SK-N-MC (cell line): Measurements from ENCODE around the gene ESYT3.
A peak's percentile ranks its signal among the peaks of the same experiment; 100 is the strongest.
"Not testable (repeated sequence)": the region's sequence is repeated elsewhere in the genome, so short reads cannot be mapped to it uniquely, and the experiment has no call there.

Experiments used
- DNase-seq: peaks from one replicate; pipeline ENCODE4 v3.0.0-alpha.2; 2011; ENCODE audit warnings: low read depth, low spot score
- H3K27ac ChIP-seq: fragments of 200-600 bp; sonication (generic); 2 replicates; pipeline ENCODE4 v1.5.1; 2016; ENCODE audit warnings: mixed run types
- H3K36me3 ChIP-seq: fragments of 200-600 bp; sonication (generic); 2 replicates; pipeline ENCODE4 v1.6.1; 2017; ENCODE audit warnings: antibody characterized with exemption, low read length, mixed read lengths; ENCODE audit not compliant: insufficient read depth
- H3K4me3 ChIP-seq: fragments of 200-600 bp; sonication (generic); 2 replicates; pipeline ENCODE4 v1.5.1; 2016
- H3K9ac ChIP-seq: fragments of 200-600 bp; sonication (generic); 2 replicates; pipeline ENCODE4 v1.8.0; 2017; ENCODE audit warnings: mixed run types, mixed read lengths; ENCODE audit not compliant: insufficient read length
- H3K9me3 ChIP-seq: fragments of 200-600 bp; sonication (generic); 2 replicates; pipeline ENCODE4 v1.6.1; 2017; ENCODE audit warnings: low read depth, mild to moderate bottlenecking, antibody characterized with exemption, low read length, moderate library complexity, mixed read lengths
- EZH2 ChIP-seq: fragments of 200-600 bp; sonication (generic); IDR thresholded peaks from one replicate; pipeline ENCODE4 v1.6.1; 2017; ENCODE audit warnings: antibody characterized with exemption
- FOXP2 ChIP-seq: optimal IDR thresholded peaks from 2 replicates; pipeline ENCODE3; 2011; ENCODE audit warnings: mild to moderate bottlenecking, moderate library complexity; ENCODE audit not compliant: insufficient read depth; ENCODE audit errors: extremely low read length, control extremely low read depth
- POLR2AphosphoS5 ChIP-seq: IDR thresholded peaks from 2 replicates; pipeline ENCODE4 v1.6.1; 2012; ENCODE audit warnings: mild to moderate bottlenecking, low read depth, low read length, borderline replicate concordance

ESYT3 gene

GRCh38 chr3:138477801-138478200, 43.4 kb downstream of the ESYT3 start:
- H3K4me3 ChIP-seq = no peak overlapping the region
- DNase-seq = no peak
- TF ChIP-seq FOXP2 (no peak), POLR2AphosphoS5 (no peak), EZH2 (no peak)

GRCh38 chr3:138479438-138479863, 45.0 kb downstream of the ESYT3 start:
- Histone ChIP-seq H3K9me3 (no peaks in the 10 kb centered on the region), H3K9ac (no peak overlapping the region), H3K36me3 (no peaks in the 10 kb centered on the region), H3K27ac (no peak overlapping the region), H3K4me3 (no peak overlapping the region)
- peak; percentile 8 for DNase-seq
- TF ChIP-seq POLR2AphosphoS5 (no peak), EZH2 (no peak), FOXP2 (no peak)

More at GRCh38 chr3:138477801-138478200, 43.4 kb downstream of the ESYT3 start:
- Histone ChIP-seq H3K9ac (no peak overlapping the region), H3K9me3 (no peaks in the 10 kb centered on the region), H3K27ac (no peak overlapping the region), H3K36me3 (no peaks in the 10 kb centered on the region)

- H3K4me3 ChIP-seq, H3K27ac ChIP-seq, DNase-seq, H3K36me3 ChIP-seq, H3K9me3 ChIP-seq, H3K9ac ChIP-seq: not testable (repeated sequence)
These were observed 50.3 kb downstream of the ESYT3 start for GRCh38 chr3:138484672-138485071.

GRCh38 chr3:138486580-138486979, 52.2 kb downstream of the ESYT3 start:
- H3K27ac ChIP-seq, DNase-seq, H3K9me3 ChIP-seq, H3K9ac ChIP-seq, H3K36me3 ChIP-seq, H3K4me3 ChIP-seq: not testable (repeated sequence)

- Histone ChIP-seq H3K36me3 (no peaks in the 10 kb centered on the region), H3K27ac (no peak overlapping the region), H3K9me3 (peaks cover 6% of the 10 kb centered on the region; the same call in 1 of the 2 replicates), H3K4me3 (no peak overlapping the region), H3K9ac (no peak overlapping the region)
- TF ChIP-seq EZH2 (no peak), FOXP2 (no peak), POLR2AphosphoS5 (no peak)
- DNase-seq = no peak
These were observed 57.6 kb downstream of the ESYT3 start for GRCh38 chr3:138491971-138492370.

GRCh38 chr3:138492980-138493675, 58.7 kb downstream of the ESYT3 start:
- H3K36me3 ChIP-seq = no peaks in the 10 kb centered on the region
- no peak overlapping the region for H3K9ac ChIP-seq
- no peak overlapping the region for H3K4me3 ChIP-seq
- TF ChIP-seq EZH2 = no peak
- H3K27ac ChIP-seq = no peak overlapping the region
- DNase-seq = no peak
- H3K9me3 ChIP-seq = no peaks in the 10 kb centered on the region

GRCh38 chr3:138493804-138494606, 59.6 kb downstream of the ESYT3 start:
- TF ChIP-seq POLR2AphosphoS5 (no peak), EZH2 (no peak), FOXP2 (no peak)
- no peak overlapping the region for H3K27ac ChIP-seq

GRCh38 chr3:138494607-138494929, 60.2 kb downstream of the ESYT3 start:
- Histone ChIP-seq H3K9me3 (no peaks in the 10 kb centered on the region), H3K27ac (no peak overlapping the region), H3K4me3 (no peak overlapping the region), H3K9ac (no peak overlapping the region), H3K36me3 (no peaks in the 10 kb centered on the region)
- no peak for DNase-seq
- TF ChIP-seq EZH2 = no peak
- no peak for TF ChIP-seq POLR2AphosphoS5
- no peak for TF ChIP-seq FOXP2

More at GRCh38 chr3:138493804-138494606, 59.6 kb downstream of the ESYT3 start:
- H3K9ac ChIP-seq = no peak overlapping the region
- H3K36me3 ChIP-seq = no peaks in the 10 kb centered on the region
- no peaks in the 10 kb centered on the region for H3K9me3 ChIP-seq
- no peak for DNase-seq
- H3K4me3 ChIP-seq = no peak overlapping the region

GRCh38 chr3:138495638-138496037, 61.2 kb downstream of the ESYT3 start:
- not testable (repeated sequence) for H3K36me3 ChIP-seq, H3K9me3 ChIP-seq, H3K9ac ChIP-seq, H3K4me3 ChIP-seq, H3K27ac ChIP-seq, DNase-seq

GRCh38 chr3:138496436-138496835, 62.0 kb downstream of the ESYT3 start:
- no peak for DNase-seq
- H3K36me3 ChIP-seq = no peaks in the 10 kb centered on the region

More at GRCh38 chr3:138496436-138496835, 62.0 kb downstream of the ESYT3 start:
- no peak overlapping the region for H3K27ac ChIP-seq
- H3K9me3 ChIP-seq = no peaks in the 10 kb centered on the region
- no peak overlapping the region for H3K9ac ChIP-seq
- H3K4me3 ChIP-seq = no peak overlapping the region
- TF ChIP-seq EZH2 (no peak), FOXP2 (no peak), POLR2AphosphoS5 (no peak)
